GM21529 (cell line): ENCODE results near the gene PSG2.
"Not testable (repeated sequence)": the region's sequence is repeated elsewhere in the genome, so short reads cannot be mapped to it uniquely, and the experiment has no call there.

ENCODE experiments used
- ATAC-seq: cut with Tn5 transposase; IDR thresholded peaks from one replicate; pipeline ENCODE4 v1.9.1; 2021; ENCODE audit not compliant: unreplicated experiment

PSG2 gene

DNA sequence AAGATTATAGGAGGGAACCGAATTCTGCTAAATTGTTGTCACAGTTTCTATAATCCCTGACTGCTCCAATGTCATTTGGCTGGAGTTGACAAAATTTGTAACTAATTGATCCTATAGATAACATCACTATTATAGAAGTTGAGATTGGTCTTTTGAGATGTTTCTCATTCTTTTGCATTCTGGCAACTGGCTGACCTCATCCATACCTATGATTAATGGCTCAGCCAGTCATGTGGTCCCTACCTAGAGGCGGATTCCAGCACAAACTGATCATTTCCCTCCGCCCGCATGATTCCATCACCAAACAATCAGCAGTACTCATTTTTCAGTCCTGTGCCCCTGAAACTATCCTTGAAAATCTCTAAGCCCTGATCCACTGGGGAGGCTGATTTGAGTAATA is 4.2 kb downstream of the PSG2 start:
- no peak for ATAC-seq

DNA sequence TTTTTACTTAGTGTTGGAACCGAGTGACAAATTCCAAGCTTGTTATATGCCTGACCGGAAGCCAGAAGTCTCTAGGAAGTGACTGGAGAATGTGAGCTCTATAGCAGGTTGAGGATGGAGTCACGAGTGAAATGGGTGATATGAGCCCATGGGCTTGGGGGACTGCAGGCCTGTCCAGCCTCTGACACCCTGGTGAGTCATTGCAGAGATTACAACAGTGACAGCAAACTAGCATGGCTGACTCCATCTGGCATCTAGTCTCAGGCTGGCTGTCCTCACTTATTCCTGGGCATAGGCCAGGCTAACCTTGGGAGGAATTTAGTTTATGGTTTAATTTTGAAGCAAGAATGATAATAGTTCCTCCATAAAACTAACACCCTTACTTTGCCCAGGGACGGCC is 4.6 kb downstream of the PSG2 start:
- not testable (repeated sequence) for ATAC-seq

DNA sequence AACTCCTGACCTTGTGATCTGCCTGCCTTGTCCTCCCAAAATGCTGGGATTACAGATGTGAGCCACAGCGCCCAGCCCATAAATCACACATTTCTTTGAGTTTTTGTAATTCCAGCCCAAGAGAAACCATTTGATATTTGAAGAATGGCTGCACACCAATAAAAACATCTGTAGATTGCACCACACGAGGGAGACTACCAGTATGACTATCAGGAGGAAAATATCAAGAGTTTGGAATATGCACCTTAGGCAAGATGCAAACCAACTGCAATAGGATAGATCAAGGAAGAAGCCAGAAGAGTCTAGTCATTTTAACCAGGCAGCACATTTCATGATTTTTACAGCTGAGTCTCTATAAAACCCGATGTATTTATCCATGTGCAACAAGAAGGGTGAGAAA is 20.1 kb downstream of the PSG2 start:
- not testable (repeated sequence) for ATAC-seq

DNA sequence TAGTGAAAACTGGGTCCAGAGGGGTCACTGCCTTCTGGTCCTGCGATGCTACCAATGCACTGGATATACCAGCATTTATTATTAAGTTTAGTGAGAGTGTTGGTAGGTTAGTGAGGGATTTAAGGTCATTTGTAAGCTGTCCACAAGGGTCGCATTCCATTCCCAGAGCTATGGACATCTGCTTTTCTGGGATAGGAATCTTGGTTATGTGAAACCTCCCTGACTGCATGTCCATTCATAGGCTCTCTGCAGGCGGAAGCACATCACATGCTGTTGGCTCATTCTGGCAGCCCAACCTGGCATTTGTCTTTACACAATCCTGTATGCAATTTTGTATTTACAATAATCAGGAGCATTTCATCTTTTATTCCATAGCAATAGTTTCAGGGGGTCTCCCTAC is 21.2 kb downstream of the PSG2 start:
- not testable (repeated sequence) for ATAC-seq

DNA sequence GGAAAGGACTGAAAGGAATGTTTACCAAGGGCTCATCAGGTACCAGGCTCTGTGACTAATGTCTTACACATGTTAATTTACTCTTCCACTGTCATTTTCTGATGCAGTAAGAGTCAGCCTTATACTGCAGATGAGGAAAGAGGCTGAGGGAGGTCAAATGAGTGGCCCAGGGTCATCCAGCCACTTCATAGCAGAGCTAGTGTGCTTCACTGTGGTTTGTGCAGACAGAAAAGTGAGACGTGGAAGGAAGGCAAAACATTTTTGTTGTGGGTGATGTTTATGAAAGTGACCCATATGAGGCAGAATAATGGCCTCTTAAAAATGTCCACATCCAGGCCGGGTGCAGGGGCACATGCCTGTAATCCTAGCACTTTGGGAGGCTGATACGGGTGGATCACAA is 22.2 kb downstream of the PSG2 start:
- ATAC-seq: not testable (repeated sequence)

DNA sequence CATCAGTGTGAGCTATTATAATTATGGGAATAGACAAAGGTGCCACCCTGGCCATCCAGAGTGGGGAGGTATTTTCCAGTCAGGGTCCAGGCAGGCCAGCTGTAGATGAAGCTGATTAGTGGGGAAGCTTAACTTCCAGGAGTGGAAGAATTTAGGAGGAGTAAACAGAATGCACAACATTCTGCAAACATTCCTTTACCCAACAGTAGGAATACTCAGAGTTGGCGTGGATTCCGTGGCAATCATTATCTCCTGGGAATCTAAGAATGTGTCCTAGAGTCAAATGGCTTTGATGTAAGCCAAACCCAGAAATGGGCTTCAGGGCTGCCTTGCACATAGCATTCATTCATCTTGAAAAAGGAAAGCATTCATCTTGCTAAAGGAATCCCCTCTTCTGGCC is 23.0 kb downstream of the PSG2 start:
- ATAC-seq: not testable (repeated sequence)

DNA sequence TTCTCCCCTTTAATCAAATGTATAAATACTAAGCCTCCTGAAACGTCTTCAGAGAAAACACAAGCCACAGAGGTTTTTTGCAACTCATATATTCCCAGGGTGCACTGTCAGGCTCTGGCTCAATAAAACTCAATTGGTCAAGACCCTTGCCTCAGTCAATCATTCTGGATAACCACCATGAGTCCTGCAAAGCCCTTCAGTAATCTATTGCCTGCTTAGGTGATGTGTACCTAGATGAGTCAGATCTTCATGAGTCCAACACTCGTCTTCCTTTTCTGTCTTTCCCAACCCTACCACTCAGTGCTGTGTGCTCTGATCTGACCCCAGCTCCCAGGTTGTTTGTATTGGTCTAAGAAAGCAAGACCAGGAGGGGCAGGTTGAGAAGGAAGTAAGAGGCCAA is 24.1 kb downstream of the PSG2 start:
- not testable (repeated sequence) for ATAC-seq

DNA sequence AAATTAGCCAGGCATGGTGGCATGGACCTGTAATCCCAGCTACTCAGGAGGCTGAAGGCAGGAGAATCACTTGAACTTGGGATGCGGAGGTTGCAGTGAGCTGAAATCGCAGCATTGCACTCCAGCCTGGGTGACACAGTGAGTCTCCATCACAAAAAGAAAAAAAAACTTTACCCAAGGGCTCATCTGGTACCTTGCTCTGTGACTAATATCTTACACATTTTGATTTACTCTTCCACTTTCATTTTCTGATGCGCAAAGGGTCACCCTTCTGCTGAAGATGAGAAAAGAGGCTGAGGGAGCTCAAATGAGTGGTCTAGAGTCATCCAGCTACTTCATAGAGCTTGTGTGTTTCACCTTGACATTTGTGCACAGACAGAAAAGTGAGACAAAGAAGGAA is 34.5 kb downstream of the PSG2 start:
- ATAC-seq: not testable (repeated sequence)

DNA sequence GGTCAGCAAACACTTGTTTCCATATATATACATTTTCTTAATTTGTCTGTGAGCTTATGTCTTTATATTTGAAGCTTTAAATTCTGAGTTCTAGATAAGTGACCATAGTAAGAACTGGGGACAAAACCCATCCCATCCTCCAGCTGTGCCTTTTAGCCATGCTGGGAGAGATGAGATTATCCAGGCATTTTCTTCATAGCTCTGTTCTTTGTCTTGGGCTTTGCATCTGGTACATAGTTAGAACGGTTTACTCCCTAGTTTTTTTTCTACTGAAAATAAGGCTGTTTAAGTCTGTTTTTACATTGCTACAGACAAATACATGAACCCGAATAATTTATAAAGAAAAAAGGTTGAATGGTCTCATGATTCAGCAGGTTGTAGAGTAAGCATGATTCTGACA is 35.9 kb downstream of the PSG2 start:
- not testable (repeated sequence) for ATAC-seq

DNA sequence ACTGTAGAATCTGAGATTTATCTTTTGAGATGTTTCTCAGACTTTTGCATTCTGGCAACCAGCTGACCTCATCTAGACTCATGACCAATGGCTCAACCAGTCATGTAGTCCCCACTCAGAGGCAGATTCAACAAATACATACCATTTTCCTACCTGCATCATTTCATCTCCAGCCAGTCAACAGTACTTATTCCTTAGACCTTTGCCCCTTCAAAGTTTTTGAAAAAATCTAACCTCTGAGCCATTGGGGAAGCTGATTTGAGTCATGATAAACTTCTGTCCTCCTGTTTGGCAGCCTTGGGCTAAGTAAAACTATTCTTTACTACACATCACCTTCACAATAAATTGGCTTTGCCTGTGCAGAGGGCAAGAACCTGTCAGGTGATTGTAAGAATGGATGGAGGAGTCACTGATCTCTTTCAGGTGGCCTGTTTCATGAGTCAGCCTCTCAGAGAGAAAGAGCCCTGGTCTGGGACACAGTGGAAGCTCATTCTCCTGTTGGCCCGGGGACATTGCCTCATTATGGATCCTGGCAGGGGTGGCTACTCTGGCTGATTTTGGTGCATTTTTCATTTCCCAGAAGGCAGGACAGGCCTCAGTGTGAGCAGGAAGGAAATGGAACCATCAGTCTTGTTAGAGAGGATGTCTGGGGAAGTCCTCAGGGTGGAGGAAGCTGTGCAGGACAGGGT is 38.9 kb downstream of the PSG2 start:
- not testable (repeated sequence) for ATAC-seq

DNA sequence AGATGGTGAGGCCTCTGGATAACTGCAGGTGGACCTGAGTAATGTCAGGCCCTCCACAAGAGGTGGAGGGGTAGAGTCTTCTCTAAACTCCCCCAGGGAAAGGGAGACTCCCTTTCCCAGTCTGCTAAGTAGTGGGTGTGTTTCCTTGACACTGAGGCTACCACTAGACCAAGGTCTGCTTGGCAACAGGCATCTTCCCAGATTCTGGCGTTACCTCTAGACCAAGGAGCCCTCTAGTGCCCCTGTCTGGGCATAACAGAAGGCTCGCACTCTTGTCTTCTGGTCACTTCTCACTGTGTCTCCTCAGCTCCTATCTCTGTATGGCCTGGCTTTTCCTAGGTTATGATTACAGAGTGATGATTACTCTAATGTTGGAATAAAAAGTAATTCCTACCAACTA is 50.9 kb downstream of the PSG2 start:
- not testable (repeated sequence) for ATAC-seq

DNA sequence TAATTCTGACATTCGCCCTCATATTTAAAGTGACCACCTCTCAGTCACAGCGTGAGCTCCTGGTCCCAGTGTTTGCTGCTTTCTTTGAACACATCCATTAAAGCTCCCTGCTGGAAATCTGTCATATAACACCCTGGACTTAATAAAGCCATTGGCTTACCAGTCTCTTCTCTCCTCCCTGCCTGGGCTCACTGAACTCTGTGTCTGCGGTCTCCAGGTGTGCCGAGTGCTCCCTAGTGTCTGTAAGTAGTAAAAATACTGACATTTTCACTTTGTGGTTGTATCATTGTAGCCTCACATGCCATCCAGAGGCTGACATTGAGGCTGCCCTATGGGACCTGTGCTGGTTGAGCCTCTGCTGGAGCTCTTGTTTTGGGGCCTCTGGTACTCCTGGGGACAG is 53.6 kb downstream of the PSG2 start:
- no peak for ATAC-seq

DNA sequence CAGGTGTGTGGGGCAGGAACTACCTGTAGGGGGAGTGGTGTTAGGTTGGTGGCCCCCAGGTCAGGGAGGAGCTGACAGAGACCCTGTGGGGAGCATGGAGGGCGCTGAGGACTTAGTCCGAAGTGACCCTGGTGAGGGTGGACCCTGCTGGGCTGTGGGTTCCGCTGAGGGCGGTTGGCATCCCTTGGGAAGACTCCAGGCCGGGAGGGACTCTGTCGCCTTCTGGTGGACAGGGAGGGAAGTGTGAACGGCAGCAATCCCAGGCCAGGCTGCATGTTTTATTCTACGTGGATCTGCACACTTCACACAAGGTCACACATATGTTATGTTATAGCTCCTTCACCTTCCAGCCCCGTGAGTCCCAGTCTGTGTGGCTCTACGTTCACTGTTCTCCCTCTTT is 54.5 kb downstream of the PSG2 start:
- ATAC-seq: not testable (repeated sequence)

DNA sequence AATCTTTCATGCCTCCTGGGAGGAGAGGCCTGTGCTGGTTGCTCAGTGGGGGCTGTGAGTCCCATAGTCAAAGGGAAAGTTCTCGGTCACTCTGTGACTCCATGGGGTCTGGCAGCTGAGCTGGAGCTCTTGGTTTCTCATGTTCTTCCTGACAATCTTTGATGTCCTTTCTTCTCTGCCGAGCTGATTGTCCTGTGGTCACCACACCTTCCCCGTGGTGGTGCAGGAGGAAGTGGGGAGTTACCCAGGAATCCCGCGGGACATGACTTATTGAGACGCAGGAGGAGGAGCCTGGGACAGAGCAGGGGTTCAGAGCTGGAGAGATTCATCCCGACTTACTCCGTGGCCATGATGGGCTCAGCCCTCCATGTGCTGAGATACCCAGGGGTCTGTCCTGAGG is 55.4 kb downstream of the PSG2 start:
- ATAC-seq: not testable (repeated sequence)

DNA sequence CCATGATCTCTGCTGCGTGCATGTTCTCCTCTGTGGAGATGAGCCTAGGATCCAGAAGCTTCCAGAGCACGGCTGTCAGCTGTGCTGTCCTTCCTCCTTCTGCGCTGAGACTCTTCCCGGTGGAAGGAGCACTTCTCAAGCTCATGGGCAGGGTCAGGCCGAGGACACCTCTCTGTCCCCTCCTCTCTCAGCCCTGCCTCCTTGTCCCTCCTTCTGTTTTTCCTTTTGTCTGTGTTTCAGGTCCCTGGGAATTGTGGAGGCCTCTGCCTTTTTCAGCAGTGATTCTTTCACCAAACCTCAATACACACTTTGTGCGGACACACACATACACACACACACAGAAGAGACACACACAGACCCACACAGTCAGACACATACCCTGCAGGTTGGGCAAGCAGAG is 56.1 kb downstream of the PSG2 start, which contains the start of gene PSG11:
PSG11 (minus strand) TSS at position 101 of the 400 bp plus-strand sequence; CDS start at position 4, 97 bp downstream.
- ATAC-seq: not testable (repeated sequence)

DNA sequence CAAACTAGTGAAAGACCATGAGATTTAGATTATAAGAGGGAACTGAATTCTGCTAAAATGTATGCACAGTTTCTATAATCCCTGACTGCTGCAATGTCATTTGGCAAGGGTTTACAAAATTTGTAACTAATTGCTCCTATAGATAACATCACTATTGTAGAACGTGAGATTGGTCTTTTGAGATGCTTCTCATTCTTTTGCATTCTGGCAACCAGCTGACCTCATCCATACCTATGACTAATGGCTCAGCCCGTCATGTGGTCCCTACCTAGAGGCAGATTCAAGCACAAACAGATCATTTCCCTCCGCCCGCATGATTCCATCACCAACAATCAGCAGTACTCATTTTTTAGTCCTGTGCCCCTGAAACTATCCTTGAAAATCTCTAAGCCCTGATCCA is 60.4 kb downstream of the PSG2 start:
- ATAC-seq: not testable (repeated sequence)

DNA sequence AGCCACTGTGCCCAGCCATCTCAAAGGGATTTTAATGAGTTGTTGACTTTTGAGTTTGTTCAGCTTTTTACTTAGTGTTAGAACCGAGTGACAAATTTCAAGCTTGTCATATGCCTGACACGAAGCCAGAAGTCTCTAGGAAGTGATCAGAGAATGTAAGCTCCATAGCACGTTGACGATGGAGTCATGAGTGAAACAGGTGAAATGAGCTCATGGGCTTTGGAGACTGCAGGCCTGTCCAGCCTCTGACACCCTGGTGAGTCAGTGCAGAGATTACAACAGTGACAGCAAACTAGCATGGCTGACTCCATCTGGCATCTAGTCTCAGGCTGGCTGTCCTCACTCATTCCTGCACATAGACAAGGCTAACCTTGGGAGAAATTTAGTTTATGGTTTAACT is 60.9 kb downstream of the PSG2 start:
- not testable (repeated sequence) for ATAC-seq

DNA sequence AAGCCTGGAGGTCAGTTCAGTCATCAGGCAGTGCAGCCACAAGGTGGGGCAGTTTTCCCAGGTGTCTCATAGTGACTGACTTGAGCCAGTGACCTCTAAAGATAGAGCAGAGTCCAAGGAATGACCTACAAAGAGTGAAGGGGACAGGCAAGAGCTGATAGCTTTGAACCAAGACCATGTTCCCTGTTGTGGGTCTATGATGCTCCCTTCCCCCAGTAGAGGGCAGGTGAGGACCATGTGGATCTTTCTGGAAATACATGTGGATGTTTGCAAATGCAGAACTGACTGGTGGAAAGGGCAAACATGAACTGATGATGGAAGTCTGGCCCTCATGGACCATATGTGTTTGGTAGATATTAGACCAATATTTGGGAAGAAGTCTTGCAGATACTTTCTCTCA is 62.9 kb downstream of the PSG2 start:
- not testable (repeated sequence) for ATAC-seq
